ENCODE data around the gene CBFA2T3.

Gene CBFA2T3

DNA sequence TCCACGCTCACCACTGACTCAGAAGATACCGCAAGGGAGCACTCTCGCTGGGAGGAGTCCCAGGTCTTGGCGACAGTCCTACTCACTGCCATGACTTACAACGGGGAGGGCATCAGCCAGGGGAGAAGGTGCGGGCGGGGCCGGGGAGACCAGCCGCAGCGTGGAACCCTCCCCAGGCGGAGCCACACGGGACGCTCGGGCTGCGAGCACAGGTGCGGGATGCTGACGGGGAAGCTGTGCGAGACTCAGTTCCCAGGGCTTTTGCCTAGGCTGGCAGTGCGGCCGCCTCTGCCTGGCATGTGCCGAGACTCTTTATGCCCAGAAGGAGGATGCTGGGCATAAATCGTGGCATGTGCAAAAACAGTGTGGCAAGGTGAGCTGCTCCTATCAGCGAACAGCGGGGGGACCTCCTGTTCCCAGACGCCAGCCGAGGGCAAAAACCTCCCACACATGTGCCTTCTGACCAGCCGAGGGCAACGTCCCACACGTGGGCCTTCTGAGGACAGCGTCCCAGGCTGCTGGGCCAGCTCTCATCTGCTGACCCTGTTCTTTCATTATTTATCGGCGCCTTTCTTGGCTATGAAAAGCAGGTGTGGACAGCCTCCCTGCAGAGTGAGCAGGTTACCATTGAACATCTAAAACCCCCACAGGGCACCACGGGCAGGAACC, 126.3 kb downstream of the CBFA2T3 start:
- H3K4me3 ChIP-seq (ENCODE audit: low read depth, low read length), result no peak overlapping the region
- no peak for DNase-seq (ENCODE audit: low read depth)
- in situ Hi-C loops (cut with HindIII; ENCODE audit: low sequenced_read_pairs), result loop anchor here (25.0 kb wide), 1 partner anchor 88 kb away; no protein-coding TSS in a partner anchor
- TF ChIP-seq CTCF (IDR thresholded peaks at IDR 0.05; ENCODE audit: low read depth, low read length, missing control alignments), result no peak

DNA sequence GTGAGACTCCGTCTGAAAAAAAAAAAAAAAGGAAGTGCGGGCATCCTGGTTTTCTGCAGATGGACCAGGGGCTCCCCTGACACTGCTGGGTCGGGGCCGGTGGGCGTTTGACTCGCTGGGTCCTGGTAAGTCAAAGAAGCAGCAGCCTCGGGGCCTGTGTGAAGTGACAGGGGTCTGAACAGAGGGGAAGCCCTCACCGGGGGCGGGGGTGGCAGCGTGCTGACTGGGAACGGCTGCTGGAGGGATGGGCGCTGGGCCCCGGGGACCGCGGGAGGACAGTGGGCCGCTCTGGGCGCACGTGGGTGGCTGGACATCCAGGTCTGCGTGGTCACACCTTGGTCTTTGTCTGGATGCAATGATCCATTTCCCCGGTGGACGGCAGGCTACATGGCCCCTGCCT, 128.4 kb downstream of the CBFA2T3 start:
- no peak for TF ChIP-seq CTCF (IDR thresholded peaks at IDR 0.05; ENCODE audit: low read depth, low read length, missing control alignments)
- H3K4me3 ChIP-seq (ENCODE audit: low read depth, low read length), result no peak overlapping the region
- in situ Hi-C loops (cut with HindIII; ENCODE audit: low sequenced_read_pairs), result no loop called here
- DNase-seq (ENCODE audit: low read depth), result no peak

DNA sequence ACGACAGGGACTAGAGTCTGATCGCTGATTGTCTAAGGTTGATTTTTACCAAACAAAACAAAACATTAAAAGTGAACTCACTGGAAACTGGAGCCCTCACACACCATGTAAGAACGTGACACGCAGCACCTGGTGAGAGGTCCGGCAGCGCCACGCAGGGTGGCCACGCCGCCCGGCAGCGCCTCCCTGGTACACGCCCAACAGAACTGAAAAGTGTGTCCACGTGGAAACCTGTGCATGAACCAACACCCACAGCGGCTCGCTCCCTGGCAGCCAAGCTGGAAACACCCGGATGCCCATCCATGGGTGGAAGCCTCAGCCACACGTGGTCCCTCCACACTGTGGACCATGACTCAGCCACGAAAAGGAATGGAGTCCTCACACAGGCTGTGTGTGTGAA, 129.4 kb downstream of the CBFA2T3 start:
- no peak for TF ChIP-seq CTCF (IDR thresholded peaks at IDR 0.05; ENCODE audit: low read depth, low read length, missing control alignments)
- no peak for DNase-seq (ENCODE audit: low read depth)
- no peak overlapping the region for H3K4me3 ChIP-seq (ENCODE audit: low read depth, low read length)
- in situ Hi-C loops (cut with HindIII; ENCODE audit: low sequenced_read_pairs), result no loop called here

DNA sequence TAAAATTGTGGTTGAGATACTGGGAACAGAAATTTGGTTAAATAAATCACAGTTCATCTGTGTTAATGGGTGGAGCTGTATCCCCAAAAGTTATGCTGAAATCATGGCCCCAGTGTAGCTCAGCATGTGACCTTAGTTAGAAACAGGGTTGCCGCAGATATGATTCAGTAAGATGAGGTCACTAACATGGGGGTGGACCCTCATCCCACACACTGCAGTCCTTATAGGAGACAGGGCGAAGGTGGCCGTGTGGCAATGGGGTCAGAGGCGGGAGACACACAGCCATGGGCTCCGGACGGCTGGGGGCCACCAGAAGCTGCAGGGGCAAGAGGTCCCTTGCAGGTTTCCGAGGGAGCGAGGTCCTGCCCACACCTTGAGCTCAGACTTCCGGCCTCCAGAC, 130.9 kb downstream of the CBFA2T3 start:
- DNase-seq (ENCODE audit: low read depth), result no peak
- in situ Hi-C loops (cut with HindIII; ENCODE audit: low sequenced_read_pairs), result no loop called here
- H3K4me3 ChIP-seq (ENCODE audit: low read depth, low read length), result no peak overlapping the region
- TF ChIP-seq CTCF (IDR thresholded peaks at IDR 0.05; ENCODE audit: low read depth, low read length, missing control alignments), result no peak

DNA sequence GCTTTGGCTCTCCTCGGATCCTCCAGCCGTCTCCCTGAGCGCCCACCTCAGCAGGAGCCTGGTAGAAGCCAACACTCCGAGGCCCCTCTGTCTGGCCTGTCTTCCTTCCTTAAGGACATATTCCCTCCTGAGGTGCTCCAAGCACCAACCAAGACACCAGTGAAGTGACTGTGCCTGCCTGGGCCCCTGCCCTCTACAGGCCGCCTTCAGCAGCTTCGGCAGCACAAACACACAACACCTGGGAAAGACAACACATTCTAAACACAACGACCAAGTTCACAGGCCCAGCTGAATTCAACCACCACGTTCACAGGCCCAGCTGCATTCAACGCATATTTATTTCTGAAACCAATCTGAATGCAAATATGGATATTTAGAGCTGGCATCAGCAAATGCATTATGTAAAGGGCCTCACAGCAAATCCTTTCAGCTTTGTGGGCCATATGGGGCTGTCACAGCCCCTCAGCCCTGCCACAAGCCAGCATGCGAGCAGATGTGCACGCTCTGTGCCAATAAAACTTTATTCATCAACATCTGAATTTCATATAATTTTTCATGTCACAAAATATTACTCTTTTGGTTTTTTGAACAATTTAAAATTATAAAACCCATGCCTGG, 132.5 kb downstream of the CBFA2T3 start:
- TF ChIP-seq CTCF (IDR thresholded peaks at IDR 0.05; ENCODE audit: low read depth, low read length, missing control alignments), result peak; percentile 29
- in situ Hi-C loops (cut with HindIII; ENCODE audit: low sequenced_read_pairs), result no loop called here
- DNase-seq (ENCODE audit: low read depth), result no peak
- H3K4me3 ChIP-seq (ENCODE audit: low read depth, low read length), result no peak overlapping the region

DNA sequence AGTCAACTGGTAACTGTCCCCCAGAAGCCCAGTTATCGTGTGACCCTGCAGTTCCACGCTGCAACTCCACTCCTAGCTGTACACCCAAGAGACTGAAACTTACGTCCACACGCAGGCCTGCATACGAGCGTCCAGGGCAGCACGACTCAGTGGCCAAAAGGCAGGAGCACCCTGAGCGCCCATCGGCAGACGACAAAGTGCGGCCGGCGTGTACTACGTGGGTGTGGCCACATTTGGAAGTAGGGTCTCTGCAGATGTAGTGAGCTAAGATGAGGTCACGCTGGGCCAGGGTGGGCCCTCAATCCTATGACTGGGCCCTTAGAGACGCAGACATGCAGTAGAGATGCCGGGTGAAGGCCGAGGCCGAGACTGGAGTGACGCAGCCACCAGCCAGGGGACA, 133.8 kb downstream of the CBFA2T3 start:
- in situ Hi-C loops (cut with HindIII; ENCODE audit: low sequenced_read_pairs), result no loop called here
- no peak for DNase-seq (ENCODE audit: low read depth)
- TF ChIP-seq CTCF (IDR thresholded peaks at IDR 0.05; ENCODE audit: low read depth, low read length, missing control alignments), result no peak

More for the DNA sequence above, 133.8 kb downstream of the CBFA2T3 start:
- no peak overlapping the region for H3K4me3 ChIP-seq (ENCODE audit: low read depth, low read length)
